GM18520 (cell line): ENCODE data around the gene CFAP43.
"Not testable (repeated sequence)": the region's sequence is repeated elsewhere in the genome, so short reads cannot be mapped to it uniquely, and the experiment has no call there.

Experiments
- ATAC-seq: cut with Tn5 transposase; IDR thresholded peaks from one replicate; pipeline ENCODE4 v1.9.1; 2021; ENCODE audit not compliant: unreplicated experiment

Gene CFAP43

DNA sequence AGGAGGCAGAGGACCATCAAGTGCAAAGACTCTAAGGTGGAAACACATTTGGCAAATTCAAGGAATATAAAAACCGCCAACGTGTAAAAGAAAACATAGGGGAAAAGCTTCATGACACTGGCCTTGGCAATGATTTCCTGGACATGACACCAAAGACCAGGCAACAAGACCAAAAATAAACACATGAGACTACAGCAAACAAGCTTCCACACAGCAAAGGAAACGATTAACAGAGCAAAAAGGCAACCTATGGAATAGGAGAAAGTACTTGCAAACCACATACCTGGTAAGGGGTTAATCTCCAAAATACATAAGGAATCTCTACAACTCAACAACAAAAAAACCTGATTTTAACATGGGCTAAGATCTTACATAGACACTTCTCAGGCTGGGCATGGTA, 26.0 kb upstream of the CFAP43 start:
- ATAC-seq = no peak

GRCh38 chr10:104257235-104257634, 25.1 kb upstream of the CFAP43 start:
- ATAC-seq = no peak

GRCh38 chr10:104256335-104256961, 24.3 kb upstream of the CFAP43 start:
- no peak for ATAC-seq

- no peak for ATAC-seq
These were observed 23.3 kb upstream of the CFAP43 start for GRCh38 chr10:104255311-104255981.

DNA sequence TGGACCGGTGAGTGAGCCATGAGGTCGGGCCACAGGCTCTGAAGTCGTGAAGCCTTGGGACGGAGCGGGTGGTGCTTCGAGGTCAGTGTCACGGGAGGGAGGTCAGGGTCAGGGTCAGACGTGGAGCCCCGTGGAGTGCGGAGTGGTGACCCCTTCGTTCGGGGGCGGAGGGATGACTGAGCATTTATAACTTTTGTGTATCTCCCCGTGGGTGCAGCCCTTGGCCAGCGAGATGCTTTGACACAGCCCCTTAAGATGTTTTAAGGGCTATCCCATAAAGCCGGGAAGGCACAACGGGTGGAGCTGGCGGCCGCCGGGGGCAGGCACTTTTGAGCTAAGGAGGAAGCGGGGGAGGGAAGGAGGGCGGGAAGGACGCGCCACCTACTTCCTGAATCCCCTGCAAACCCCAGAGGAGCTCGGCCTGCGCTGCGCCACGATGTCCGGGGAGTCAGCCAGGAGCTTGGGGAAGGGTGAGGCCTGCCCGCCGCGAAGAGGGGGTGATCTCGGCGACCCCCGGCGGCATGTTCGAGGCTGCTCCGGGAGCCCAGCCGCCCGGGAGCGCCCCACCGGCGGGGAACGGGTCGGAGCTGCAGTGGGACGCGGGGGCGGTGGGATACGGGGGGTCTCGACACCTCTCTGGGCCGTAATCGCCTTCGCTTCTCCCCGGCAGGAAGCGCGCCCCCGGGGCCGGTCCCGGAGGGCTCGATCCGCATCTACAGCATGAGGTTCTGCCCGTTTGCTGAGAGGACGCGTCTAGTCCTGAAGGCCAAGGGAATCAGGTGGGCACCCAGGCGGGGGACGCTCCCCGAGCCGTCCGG, 22.5 kb upstream of the CFAP43 start, which contains the start of gene GSTO1:
Gene GSTO1 (plus strand): TSS at position 400 of the 818 bp plus-strand sequence. CDS start 37 bp downstream, at position 437.
- ATAC-seq = peak; percentile 43

GRCh38 chr10:104253606-104254410, 21.6 kb upstream of the CFAP43 start:
- ATAC-seq = no peak

DNA sequence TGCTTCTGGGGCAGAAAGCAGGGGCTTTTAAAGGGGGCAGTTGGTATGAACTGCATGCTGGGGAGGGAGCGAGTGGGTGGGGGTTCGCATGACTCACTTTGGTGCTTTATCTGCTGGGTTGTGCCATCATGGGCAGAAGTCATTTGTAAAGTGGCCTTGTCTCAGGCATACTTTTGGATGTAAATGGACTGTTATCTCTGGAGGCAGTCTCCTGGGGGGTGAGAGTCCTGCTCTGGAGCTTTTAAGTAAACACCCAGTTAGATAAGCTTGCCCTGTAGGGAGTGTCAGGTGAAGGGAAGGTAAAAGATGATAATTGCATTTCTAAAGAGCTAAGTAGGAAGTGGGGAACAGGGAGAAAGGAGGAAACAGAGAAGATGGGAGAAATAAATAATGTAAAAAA, 20.9 kb upstream of the CFAP43 start:
- ATAC-seq = no peak

DNA sequence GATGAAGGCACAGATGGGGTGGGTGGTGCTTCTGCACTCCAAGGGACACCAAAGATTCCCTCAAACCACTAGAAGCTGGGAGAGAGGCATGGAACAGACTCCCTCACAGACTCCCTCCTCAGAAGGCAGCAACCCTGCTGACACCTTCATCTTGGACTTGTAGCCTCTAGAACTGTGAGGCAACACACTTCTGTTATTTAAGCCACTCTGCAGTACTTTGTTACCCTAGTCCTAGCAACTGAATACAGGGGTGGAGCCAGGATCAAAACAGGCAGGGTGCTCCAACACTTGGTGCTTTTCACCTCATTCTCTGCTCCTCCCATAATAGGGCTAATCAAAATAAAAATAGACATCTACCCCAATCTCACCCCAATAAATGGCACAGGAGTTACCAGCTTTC, 20.2 kb upstream of the CFAP43 start:
- no peak for ATAC-seq

GRCh38 chr10:104251443-104251842, 19.3 kb upstream of the CFAP43 start:
- ATAC-seq = no peak

GRCh38 chr10:104250371-104250770, 18.2 kb upstream of the CFAP43 start:
- no peak for ATAC-seq

DNA sequence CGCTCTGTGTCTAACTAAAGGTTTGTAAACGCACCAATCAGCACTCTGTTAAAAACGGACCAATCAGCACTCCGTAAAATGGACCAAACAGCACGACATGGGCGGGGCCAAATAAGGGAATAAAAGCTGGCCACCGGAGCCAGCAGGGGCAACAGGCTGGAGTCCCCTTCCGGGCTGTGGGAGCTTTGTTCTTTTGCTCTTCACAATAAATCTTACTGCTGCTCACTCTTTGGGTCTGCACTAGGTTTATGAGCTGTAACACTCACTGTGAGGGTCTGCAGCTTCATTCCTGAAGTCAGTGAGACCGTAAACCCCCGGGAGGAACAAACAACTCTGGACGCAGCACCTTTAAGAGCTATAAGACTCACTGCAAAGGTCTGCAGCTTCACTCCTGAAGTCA, 16.8 kb upstream of the CFAP43 start:
- not testable (repeated sequence) for ATAC-seq

GRCh38 chr10:104247513-104248146, 15.5 kb upstream of the CFAP43 start:
- ATAC-seq = no peak

DNA sequence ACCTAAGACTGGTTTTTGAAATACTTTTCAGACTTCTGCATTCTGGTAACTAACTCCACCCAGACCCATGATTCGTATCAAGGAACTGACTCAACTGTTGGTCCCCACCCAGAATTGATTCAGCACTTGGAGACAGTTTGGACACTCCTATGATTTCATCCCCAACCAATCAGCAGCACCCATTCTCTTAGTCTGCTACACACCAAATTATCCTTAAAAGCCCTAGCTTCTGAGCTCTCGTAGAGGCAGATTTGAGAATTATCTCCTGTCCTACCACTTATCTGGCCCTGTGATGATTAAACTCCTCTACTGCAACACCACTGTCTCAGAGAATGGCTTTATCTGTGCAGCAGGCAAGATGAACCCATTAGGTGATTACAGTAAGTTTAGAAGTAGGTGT, 14.8 kb upstream of the CFAP43 start:
- no peak for ATAC-seq

GRCh38 chr10:104245066-104245632, 13.0 kb upstream of the CFAP43 start:
- no peak for ATAC-seq

- no peak for ATAC-seq
These were observed 11.3 kb upstream of the CFAP43 start for GRCh38 chr10:104243512-104243911.

DNA sequence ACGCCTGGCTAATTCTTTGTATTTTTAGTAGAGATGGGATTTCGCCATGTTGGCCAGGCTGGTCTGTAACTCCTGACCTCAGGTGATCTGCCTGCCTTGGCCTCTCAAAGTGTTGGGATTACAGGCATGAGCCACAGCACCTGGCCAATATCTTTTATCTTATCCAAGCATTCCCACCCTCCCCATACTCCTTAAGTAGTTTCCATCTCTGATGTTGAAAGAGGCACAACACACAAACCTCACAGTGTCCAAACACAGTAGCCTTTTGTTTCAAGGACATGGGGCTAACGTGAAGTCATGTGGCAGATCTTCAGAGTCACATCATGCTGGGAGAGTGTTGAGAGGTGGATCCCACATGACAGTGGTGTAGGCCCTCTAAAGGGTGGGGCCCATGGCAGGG, 10.8 kb upstream of the CFAP43 start:
- not testable (repeated sequence) for ATAC-seq

DNA sequence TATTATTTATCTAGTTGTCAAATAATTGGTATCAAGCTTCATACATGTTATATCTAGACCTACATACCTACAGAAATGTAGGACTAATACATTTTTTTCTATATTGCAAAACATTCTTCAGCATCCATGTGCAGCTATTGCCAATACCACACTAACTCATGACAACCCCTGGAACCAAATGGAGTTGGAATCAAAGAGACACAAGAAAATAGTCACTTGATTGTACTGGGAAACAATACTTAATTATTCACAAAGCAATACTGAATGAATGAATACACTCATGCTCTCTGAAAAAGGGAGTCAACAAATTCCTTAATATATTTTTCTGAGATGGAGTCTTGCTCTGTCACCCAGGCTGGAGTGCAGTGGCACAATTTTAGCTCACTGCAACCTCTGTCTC, 10.4 kb upstream of the CFAP43 start:
- ATAC-seq = no peak

DNA sequence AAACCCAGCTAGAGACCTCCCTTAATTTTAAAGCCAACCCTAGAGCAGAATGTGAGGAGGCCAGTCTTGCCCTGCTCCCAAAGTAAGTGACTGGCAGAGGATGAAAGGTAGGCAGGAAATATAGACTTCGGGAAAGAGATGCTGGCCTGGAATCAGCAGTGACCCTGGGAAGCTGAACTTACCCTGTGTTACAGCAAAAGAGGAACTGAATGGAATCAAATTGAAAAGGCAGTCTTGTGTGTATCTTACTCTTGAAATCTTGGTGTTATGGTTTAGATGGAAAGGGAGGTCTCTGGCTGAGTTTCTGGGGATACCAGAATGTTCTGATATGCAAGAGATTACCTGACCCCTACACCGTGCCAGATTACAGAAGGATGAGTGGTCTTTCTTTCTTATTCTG, 7.9 kb upstream of the CFAP43 start:
- ATAC-seq = no peak

GRCh38 chr10:104235801-104236200, 3.6 kb upstream of the CFAP43 start:
- no peak for ATAC-seq

DNA sequence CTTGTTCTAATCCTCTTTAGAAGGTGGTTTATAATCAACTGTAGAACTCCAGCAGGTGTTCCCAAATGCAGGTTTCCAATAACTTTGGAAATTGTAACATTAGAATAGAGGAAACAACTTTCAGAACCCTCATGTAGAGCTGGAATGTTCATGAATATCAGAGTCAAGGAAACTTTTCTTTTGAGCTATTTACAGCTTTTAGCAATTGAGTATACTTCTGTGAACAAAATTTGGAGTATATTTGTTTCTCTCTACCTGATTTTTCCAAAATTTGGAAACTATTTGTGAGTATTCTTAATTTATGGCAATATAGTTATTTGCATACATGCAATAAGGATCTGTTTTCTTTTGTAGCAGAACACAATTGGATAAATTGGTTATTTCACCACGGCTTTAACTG, 2.8 kb upstream of the CFAP43 start:
- ATAC-seq = no peak
